A549 (cell line): ENCODE results near the gene FOXE1.

Experiments
- CEBPB ChIP-seq, 2 experiments: fragments of >200 bp in 1 of 2; sonication (Bioruptor Twin) in 1 of 2; formaldehyde crosslinking in 1 of 2; IDR thresholded peaks; 2 replicates each; pipeline ENCODE4 v1.6.1; 2012 to 2016
- CHD2 ChIP-seq: fragments of 150-350 bp; IDR thresholded peaks from 2 replicates; pipeline ENCODE4 v1.6.1; 2014; ENCODE audit warnings: low read length; ENCODE audit not compliant: partially characterized antibody
- ESRRA ChIP-seq: fragments of 150-350 bp; IDR thresholded peaks from 2 replicates; pipeline ENCODE4 v1.6.1; 2014; ENCODE audit warnings: mild to moderate bottlenecking, low read length, borderline replicate concordance
- HOXA7 ChIP-seq: fragments of 250-450 bp; sonication (Bioruptor Pico); IDR thresholded peaks from 2 replicates; pipeline ENCODE4 v1.5.0; 2020; ENCODE audit warnings: mild to moderate bottlenecking, moderate library complexity
- MAFK ChIP-seq: fragments of 450-650 bp; IDR thresholded peaks from 2 replicates; pipeline ENCODE4 v1.6.1; 2014; ENCODE audit not compliant: partially characterized antibody
- POLR2A ChIP-seq: IDR thresholded peaks from 2 replicates; pipeline ENCODE4 v1.6.1; 2012; ENCODE audit warnings: mild to moderate bottlenecking, low read length
- POLR2AphosphoS2 ChIP-seq: conservative IDR thresholded peaks from 2 replicates; pipeline ENCODE4 v1.6.1; 2012; ENCODE audit warnings: low read length, improper control_type of control experiment, inconsistent platforms
- RARB ChIP-seq: fragments of 250-450 bp; sonication (Bioruptor Pico); IDR thresholded peaks from 2 replicates; pipeline ENCODE4 v1.8.0; 2021; ENCODE audit warnings: mild to moderate bottlenecking, moderate library complexity
- TF ChIP-seq, protein P1 (sequence below): fragments of >200 bp; sonication (Bioruptor Twin); formaldehyde crosslinking; IDR thresholded peaks from 3 replicates; pipeline ENCODE4 v1.5.1; 2016
- TF ChIP-seq, protein P2 (sequence below): IDR thresholded peaks from 2 replicates; pipeline ENCODE4 v1.6.1; 2012
- TF ChIP-seq, protein P3 (sequence below): fragments of 200-600 bp; sonication (generic); IDR thresholded peaks from 2 replicates; pipeline ENCODE4 v1.6.1; 2016; ENCODE audit warnings: antibody characterized with exemption, mild to moderate bottlenecking, moderate library complexity
- TF ChIP-seq, protein P4 (sequence below): fragments of 150-350 bp; IDR thresholded peaks from 2 replicates; pipeline ENCODE4 v1.6.1; 2014; ENCODE audit warnings: low read depth, mild to moderate bottlenecking, low read length

DNA sequence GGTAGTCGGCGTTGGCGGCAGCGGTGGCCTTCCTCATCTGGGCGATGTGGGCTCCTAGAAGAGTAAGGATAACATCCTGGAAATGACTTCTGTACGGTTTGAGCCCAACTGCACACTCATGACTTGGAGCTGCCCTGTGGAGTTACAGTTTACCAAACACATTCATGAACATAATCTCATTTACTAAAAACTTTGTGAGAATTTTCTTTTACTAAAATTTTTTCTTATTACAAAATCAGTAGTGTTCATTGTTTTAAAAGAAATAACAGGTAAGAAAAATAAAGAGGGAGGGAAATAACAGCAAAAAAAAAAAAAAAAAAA is 5.3 kb downstream of the FOXE1 start:
- no peak for TF ChIP-seq POLR2A
- TF ChIP-seq, protein P1, sequence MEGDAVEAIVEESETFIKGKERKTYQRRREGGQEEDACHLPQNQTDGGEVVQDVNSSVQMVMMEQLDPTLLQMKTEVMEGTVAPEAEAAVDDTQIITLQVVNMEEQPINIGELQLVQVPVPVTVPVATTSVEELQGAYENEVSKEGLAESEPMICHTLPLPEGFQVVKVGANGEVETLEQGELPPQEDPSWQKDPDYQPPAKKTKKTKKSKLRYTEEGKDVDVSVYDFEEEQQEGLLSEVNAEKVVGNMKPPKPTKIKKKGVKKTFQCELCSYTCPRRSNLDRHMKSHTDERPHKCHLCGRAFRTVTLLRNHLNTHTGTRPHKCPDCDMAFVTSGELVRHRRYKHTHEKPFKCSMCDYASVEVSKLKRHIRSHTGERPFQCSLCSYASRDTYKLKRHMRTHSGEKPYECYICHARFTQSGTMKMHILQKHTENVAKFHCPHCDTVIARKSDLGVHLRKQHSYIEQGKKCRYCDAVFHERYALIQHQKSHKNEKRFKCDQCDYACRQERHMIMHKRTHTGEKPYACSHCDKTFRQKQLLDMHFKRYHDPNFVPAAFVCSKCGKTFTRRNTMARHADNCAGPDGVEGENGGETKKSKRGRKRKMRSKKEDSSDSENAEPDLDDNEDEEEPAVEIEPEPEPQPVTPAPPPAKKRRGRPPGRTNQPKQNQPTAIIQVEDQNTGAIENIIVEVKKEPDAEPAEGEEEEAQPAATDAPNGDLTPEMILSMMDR, result no peak
- no peak for TF ChIP-seq CEBPB (IDR thresholded peaks at IDR 0.05)
- TF ChIP-seq, protein P2, sequence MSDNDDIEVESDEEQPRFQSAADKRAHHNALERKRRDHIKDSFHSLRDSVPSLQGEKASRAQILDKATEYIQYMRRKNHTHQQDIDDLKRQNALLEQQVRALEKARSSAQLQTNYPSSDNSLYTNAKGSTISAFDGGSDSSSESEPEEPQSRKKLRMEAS, result no peak
- no peak for TF ChIP-seq POLR2AphosphoS2
- no peak for TF ChIP-seq RARB
- TF ChIP-seq, protein P3, sequence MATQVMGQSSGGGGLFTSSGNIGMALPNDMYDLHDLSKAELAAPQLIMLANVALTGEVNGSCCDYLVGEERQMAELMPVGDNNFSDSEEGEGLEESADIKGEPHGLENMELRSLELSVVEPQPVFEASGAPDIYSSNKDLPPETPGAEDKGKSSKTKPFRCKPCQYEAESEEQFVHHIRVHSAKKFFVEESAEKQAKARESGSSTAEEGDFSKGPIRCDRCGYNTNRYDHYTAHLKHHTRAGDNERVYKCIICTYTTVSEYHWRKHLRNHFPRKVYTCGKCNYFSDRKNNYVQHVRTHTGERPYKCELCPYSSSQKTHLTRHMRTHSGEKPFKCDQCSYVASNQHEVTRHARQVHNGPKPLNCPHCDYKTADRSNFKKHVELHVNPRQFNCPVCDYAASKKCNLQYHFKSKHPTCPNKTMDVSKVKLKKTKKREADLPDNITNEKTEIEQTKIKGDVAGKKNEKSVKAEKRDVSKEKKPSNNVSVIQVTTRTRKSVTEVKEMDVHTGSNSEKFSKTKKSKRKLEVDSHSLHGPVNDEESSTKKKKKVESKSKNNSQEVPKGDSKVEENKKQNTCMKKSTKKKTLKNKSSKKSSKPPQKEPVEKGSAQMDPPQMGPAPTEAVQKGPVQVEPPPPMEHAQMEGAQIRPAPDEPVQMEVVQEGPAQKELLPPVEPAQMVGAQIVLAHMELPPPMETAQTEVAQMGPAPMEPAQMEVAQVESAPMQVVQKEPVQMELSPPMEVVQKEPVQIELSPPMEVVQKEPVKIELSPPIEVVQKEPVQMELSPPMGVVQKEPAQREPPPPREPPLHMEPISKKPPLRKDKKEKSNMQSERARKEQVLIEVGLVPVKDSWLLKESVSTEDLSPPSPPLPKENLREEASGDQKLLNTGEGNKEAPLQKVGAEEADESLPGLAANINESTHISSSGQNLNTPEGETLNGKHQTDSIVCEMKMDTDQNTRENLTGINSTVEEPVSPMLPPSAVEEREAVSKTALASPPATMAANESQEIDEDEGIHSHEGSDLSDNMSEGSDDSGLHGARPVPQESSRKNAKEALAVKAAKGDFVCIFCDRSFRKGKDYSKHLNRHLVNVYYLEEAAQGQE, result no peak
- no peak for TF ChIP-seq ESRRA
- no peak for TF ChIP-seq CHD2
- TF ChIP-seq, protein P4, sequence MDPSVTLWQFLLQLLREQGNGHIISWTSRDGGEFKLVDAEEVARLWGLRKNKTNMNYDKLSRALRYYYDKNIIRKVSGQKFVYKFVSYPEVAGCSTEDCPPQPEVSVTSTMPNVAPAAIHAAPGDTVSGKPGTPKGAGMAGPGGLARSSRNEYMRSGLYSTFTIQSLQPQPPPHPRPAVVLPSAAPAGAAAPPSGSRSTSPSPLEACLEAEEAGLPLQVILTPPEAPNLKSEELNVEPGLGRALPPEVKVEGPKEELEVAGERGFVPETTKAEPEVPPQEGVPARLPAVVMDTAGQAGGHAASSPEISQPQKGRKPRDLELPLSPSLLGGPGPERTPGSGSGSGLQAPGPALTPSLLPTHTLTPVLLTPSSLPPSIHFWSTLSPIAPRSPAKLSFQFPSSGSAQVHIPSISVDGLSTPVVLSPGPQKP, result no peak
- no peak for TF ChIP-seq HOXA7 (CRISPR knock-in tag)
- TF ChIP-seq MAFK, result no peak
